ENCODE data around the gene NFAM1.

NFAM1 gene

GRCh38 chr22:42345458-42345857, 86.7 kb downstream of the NFAM1 start:
- Histone ChIP-seq H3K9ac (ENCODE audit: low read length) (no peak overlapping the region), H4K20me1 (ENCODE audit: low read depth, low read length) (no peaks in the 10 kb centered on the region), H2AFZ (ENCODE audit: low read depth, low read length, severe bottlenecking) (no peak overlapping the region), H3F3A (ENCODE audit: insufficient read depth) (no peaks in the 10 kb centered on the region), H3K27ac (ENCODE audit: low read depth, low read length) (no peak overlapping the region), H3K4me2 (ENCODE audit: low read depth, low read length, poor library complexity, severe bottlenecking) (no peak overlapping the region), H3K36me3 (ENCODE audit: low read length) (no peaks in the 10 kb centered on the region), H3K9me3 (ENCODE audit: insufficient read depth, low read length) (no peaks in the 10 kb centered on the region), H3K4me3 (ENCODE audit: insufficient read depth, low read length, poor library complexity, severe bottlenecking) (no peak overlapping the region), H3K9me2 (replicated peaks; ENCODE audit: insufficient read depth, low read length) (no peaks in the 10 kb centered on the region), H3K27me3 (ENCODE audit: low read length) (no peaks in the 10 kb centered on the region), H3K79me2 (ENCODE audit: insufficient read depth, low read length) (no peaks in the 10 kb centered on the region)
- TF ChIP-seq EZH2phosphoT487 (conservative IDR thresholded peaks at IDR 0.05; ENCODE audit: low read length) (no peak), CTCF (IDR thresholded peaks at IDR 0.05; ENCODE audit: insufficient read depth, low read length, poor library complexity, severe bottlenecking) (no peak)

GRCh38 chr22:42344361-42344905, 87.8 kb downstream of the NFAM1 start:
- TF ChIP-seq EZH2phosphoT487 (conservative IDR thresholded peaks at IDR 0.05; ENCODE audit: low read length) (no peak), CTCF (IDR thresholded peaks at IDR 0.05; ENCODE audit: insufficient read depth, low read length, poor library complexity, severe bottlenecking) (no peak)

GRCh38 chr22:42343531-42344081, 88.6 kb downstream of the NFAM1 start:
- TF ChIP-seq EZH2phosphoT487 (conservative IDR thresholded peaks at IDR 0.05; ENCODE audit: low read length) (no peak), CTCF (IDR thresholded peaks at IDR 0.05; ENCODE audit: insufficient read depth, low read length, poor library complexity, severe bottlenecking) (no peak)
- no peaks in the 10 kb centered on the region for H3F3A ChIP-seq (ENCODE audit: insufficient read depth)
- H3K9me3 ChIP-seq (ENCODE audit: insufficient read depth, low read length), result no peaks in the 10 kb centered on the region
- H3K4me2 ChIP-seq (ENCODE audit: low read depth, low read length, poor library complexity, severe bottlenecking), result no peak overlapping the region
- H3K27me3 ChIP-seq (ENCODE audit: low read length), result no peaks in the 10 kb centered on the region
- no peaks in the 10 kb centered on the region for H3K79me2 ChIP-seq (ENCODE audit: insufficient read depth, low read length)
- H3K36me3 ChIP-seq (ENCODE audit: low read length), result no peaks in the 10 kb centered on the region
- H3K27ac ChIP-seq (ENCODE audit: low read depth, low read length), result no peak overlapping the region
- no peaks in the 10 kb centered on the region for H3K9me2 ChIP-seq (replicated peaks; ENCODE audit: insufficient read depth, low read length)
- H3K9ac ChIP-seq (ENCODE audit: low read length), result no peak overlapping the region
- no peak overlapping the region for H2AFZ ChIP-seq (ENCODE audit: low read depth, low read length, severe bottlenecking)
- no peak overlapping the region for H3K4me3 ChIP-seq (ENCODE audit: insufficient read depth, low read length, poor library complexity, severe bottlenecking)
- no peaks in the 10 kb centered on the region for H4K20me1 ChIP-seq (ENCODE audit: low read depth, low read length)

More at GRCh38 chr22:42344361-42344905, 87.8 kb downstream of the NFAM1 start:
- Histone ChIP-seq H3K36me3 (ENCODE audit: low read length) (no peaks in the 10 kb centered on the region), H3F3A (ENCODE audit: insufficient read depth) (no peaks in the 10 kb centered on the region), H3K27me3 (ENCODE audit: low read length) (no peaks in the 10 kb centered on the region), H3K27ac (ENCODE audit: low read depth, low read length) (no peak overlapping the region), H3K79me2 (ENCODE audit: insufficient read depth, low read length) (no peaks in the 10 kb centered on the region), H2AFZ (ENCODE audit: low read depth, low read length, severe bottlenecking) (no peak overlapping the region), H3K4me2 (ENCODE audit: low read depth, low read length, poor library complexity, severe bottlenecking) (no peak overlapping the region), H4K20me1 (ENCODE audit: low read depth, low read length) (no peaks in the 10 kb centered on the region), H3K9me3 (ENCODE audit: insufficient read depth, low read length) (no peaks in the 10 kb centered on the region), H3K9ac (ENCODE audit: low read length) (no peak overlapping the region), H3K4me3 (ENCODE audit: insufficient read depth, low read length, poor library complexity, severe bottlenecking) (no peak overlapping the region), H3K9me2 (replicated peaks; ENCODE audit: insufficient read depth, low read length) (no peaks in the 10 kb centered on the region)
